ENCODE measurements around the gene ABCC3.

The ABCC3 gene

DNA sequence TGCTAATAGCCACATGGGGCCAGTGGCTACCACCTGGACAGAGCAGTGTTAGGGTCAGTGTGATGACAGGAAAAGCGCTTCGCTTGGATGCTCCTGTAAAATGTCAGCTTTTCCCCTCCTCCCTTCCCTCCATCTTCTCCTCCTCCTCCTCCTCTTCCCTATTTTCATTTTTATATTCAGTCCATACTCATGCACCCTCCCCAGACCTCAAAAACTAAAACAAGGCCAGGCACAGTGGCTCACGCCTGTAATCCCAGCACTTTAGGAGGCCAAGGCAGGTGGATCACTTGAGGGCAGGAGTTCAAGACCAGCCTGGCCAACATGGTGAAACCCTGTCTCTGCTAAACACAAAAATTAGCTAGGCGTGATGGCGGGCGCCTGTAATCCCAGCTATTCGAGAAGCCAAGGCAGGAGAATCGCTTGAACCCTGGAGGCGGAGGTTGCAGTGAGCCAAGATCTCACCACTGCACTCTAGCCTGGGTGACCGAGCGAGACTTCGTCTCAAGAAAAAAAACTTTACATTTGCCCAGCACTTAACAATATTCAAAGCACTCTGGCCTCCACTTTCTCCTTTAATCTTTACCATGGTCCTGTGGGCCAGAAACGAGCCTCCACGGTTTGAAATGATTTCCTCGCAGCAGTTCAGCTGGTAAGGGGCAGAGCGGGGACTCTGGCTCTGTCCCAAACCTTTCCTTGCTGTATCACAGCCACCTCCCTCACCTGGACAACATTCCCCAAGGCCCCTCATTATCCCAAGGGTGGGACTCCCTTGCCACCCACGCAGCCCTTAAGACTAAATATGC, 51.2 kb downstream of the ABCC3 start:
- DNase-seq, result peak; percentile 25

GRCh38 chr17:50686494-50687199, 52.0 kb downstream of the ABCC3 start:
- DNase-seq, result peak; percentile 74

DNA sequence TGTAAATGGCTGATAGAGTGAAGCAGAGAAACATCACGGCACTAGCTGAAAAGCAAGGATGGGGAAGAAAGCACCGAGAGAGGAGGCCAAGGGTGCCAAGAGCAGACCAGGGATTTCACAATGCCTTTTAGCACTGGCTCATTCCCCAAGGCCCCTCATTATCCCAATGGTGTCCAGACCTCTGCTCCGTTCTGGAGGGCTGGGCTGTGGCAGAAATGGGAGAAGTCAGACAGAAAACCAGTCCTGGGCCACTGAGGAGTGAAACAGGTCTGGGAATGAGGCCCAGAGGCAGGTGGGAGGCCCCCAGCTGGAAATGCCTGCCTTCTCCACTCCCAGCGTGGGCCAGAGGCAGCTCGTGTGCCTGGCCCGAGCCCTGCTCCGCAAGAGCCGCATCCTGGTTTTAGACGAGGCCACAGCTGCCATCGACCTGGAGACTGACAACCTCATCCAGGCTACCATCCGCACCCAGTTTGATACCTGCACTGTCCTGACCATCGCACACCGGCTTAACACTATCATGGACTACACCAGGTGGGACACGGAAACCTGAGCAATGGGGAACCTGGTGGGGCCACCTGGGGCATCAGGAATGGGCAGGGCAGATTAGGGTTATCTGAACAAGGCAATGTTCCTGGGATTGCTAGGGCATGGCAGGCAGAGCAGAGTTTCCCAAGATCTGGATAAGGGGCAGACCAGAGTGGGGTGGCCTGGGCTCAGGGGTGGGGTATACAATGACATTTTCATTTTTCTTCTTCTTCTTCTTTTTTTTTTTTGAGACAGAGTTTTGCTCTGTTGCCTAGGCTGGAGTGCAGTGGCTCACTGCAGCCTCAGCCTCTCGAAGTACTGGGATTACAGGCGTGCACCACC, 52.8 kb downstream of the ABCC3 start:
- DNase-seq, result peak; percentile 43

GRCh38 chr17:50688245-50688644, 53.6 kb downstream of the ABCC3 start:
- peak; percentile 34 for DNase-seq

- DNase-seq, result peak; percentile 21
Observed at GRCh38 chr17:50689251-50689650, 54.6 kb downstream of the ABCC3 start.

DNA sequence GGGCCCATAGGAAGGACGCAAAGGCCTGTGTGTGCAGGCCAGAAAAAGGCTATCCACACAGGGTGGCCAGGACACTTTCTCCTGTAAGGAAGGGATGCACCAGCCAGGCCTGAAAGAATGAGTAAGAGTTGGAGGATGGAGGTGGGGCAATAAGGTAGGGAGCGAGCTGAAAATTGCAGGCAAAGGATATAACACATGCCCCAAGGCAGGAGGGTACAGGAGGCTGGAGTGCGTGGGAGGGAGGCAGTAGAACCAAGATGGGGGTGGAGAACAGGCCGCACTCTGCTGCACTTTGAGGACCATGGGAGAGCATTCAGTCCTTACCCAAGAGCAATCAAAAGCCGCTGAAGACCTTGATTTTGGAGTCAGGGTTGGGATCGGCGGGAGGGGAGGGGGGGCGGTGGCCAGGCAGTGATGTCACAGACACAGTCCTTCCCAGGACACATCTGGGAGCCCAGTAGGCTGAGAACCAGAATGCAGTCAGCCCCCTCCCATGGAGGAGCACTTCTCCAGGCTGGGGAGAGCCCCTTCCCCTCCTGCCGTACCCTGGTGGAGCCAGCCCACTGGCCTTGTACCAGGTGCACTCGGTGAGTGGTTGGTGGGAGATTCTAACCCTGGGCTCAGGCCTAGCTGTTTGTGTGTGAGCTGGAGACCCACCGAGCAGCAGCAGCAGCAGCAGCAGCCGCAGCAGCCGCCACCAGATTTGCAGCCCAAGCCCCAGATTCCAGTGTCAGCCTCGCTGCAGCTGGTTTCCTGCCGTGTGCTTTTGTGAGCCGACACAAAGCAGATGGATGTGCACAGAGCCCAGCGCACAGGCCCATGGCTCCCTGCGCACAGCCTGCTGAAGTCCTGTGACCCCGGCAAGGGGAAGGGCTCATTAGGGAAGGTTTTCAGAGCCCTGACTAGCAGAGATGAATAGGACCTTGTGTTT, 55.5 kb downstream of the ABCC3 start:
- peak; percentile 57 for DNase-seq

DNA sequence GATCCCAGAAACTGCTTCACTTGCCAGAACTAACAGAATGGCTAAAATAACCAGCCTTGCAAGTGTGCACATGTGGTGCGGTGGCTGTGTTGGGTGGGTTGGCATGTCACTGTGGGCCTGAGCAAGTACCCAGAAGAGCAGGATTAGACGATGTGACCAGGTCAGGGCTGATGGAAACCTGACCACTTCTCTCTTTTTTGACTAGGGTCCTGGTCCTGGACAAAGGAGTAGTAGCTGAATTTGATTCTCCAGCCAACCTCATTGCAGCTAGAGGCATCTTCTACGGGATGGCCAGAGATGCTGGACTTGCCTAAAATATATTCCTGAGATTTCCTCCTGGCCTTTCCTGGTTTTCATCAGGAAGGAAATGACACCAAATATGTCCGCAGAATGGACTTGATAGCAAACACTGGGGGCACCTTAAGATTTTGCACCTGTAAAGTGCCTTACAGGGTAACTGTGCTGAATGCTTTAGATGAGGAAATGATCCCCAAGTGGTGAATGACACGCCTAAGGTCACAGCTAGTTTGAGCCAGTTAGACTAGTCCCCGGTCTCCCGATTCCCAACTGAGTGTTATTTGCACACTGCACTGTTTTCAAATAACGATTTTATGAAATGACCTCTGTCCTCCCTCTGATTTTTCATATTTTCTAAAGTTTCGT, 56.3 kb downstream of the ABCC3 start:
- no peak for DNase-seq

DNA sequence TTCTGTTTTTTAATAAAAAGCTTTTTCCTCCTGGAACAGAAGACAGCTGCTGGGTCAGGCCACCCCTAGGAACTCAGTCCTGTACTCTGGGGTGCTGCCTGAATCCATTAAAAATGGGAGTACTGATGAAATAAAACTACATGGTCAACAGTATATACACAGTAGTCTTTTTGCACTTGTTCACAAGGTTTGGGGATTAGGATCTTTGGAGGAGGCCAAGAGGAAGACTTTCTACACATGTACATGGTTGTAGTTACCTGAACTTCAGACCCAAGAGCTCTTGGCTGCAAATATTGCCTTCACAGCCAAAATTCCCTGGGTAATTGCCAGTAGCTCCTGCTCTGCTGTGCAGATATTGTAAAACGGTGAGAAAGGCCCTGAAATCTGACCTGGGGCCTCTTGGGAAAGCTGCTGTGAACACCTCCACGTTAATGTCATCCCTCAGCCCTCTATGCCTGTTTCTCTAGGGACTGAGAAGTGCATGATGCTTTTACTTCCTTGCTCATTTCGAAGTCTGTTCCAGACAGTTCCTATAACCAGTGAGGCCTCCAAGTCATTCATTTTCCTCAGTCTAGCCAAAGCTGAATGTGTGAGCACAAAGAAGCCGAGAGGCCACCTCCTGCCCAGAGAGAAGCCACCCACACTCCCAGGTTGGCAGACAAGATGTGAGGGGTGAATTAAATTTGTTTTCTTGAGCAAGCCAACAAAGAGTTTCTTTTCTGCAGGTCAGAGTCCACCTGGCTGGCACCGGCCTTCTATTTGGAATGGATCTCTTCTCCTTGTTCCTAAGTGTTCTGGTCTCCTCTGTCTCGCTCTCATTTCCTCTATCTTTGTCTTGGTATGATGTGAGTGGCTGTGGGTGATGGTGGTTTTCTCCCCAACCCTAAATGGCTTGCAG, 57.1 kb downstream of the ABCC3 start:
- DNase-seq, result peak; percentile 29

- no peak for DNase-seq
Observed at GRCh38 chr17:50692448-50693035, 57.9 kb downstream of the ABCC3 start.

DNA sequence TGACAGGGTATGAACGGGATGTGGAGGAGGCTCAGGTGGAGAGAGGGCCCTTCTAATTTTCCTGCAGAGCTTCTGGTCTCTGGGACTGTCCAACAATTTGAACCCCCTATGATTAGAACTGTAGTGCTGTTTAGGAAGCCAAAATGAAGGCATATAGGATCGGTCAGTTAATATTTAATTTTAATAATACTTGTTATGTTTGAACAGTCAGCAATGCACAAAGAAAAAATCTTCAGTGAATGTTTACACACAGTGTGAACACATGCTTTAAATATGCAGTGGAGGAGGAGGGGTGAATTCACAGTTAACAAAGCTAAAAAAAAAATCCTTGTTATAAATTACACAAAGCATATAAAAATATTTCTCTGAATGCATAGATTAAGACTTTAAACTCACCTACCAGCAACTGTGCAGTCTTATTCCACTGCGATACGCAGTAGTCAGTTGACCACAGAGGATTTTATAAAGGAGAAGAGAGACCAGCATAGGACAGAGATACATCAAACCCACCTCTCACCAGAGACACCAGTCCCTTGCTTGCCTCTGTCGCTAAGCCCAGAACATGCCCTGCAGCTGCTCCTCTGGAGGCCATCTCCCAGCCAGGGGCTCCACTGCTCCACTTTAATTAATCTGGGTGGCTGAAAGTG, 58.5 kb downstream of the ABCC3 start:
- DNase-seq, result peak; percentile 32

DNA sequence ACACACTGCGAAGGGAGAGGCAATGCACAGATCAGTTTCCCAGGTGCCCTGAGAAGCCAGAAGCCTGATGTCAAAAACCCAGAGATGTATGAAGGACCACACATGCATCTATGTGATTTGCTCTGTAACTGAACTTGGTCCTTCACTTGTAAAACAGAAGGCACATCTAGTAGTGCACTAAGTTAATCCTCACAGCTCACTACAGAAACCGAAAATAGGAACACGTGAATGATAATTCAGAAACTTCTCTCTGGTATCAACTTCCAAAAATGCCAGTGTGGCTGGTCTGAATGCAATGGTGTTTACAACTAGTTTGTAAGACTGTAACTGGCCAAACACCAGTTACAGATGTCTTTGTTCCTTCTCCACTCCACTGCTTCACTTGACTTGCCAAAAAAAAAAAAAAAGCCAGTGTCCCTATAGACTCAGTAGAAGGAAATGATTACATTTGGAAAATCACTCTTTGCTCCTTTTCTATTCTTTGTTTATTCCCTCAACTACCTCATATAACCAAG, 61.7 kb downstream of the ABCC3 start:
- DNase-seq, result no peak

GRCh38 chr17:50697062-50697461, 62.4 kb downstream of the ABCC3 start:
- DNase-seq, result no peak

DNA sequence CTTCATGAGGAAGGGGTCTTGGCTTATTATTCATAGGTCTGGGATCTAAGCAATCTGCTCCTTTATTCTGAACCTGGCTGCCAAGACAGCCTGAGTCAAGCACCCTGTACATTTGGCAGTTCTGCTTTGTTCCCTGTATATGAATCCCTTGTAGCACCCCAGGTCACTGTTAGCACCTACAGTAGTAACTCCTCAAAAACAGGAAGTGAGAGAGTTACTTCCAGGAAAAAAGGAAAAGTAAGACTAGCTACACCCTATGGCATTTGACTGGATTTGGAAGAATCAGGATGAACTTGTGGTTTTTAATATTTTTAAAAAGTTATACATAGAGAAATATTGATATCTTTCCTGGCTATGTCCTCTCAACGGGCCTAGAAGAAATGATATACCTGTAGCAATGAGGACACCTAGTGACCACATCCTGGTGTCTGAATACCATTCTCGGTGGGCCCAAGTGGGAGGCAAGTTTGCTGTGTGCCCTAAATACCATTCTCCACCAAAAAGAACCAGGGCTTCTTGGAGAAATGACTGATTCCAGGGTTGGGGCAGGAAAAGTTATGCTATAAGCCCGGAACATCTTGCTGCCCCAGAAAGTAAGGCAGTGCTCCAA, 63.1 kb downstream of the ABCC3 start:
- no peak for DNase-seq

GRCh38 chr17:50699410-50699809, 64.7 kb downstream of the ABCC3 start:
- DNase-seq, result no peak

GRCh38 chr17:50703162-50703561, 68.5 kb downstream of the ABCC3 start:
- no peak for DNase-seq

- peak; percentile 95 for DNase-seq
Observed at GRCh38 chr17:50707289-50708049, 72.8 kb downstream of the ABCC3 start, which contains the start of gene ANKRD40. ANKRD40 (minus strand) TSS chr17:50707914; CDS start chr17:50707654, 260 bp downstream.

DNA sequence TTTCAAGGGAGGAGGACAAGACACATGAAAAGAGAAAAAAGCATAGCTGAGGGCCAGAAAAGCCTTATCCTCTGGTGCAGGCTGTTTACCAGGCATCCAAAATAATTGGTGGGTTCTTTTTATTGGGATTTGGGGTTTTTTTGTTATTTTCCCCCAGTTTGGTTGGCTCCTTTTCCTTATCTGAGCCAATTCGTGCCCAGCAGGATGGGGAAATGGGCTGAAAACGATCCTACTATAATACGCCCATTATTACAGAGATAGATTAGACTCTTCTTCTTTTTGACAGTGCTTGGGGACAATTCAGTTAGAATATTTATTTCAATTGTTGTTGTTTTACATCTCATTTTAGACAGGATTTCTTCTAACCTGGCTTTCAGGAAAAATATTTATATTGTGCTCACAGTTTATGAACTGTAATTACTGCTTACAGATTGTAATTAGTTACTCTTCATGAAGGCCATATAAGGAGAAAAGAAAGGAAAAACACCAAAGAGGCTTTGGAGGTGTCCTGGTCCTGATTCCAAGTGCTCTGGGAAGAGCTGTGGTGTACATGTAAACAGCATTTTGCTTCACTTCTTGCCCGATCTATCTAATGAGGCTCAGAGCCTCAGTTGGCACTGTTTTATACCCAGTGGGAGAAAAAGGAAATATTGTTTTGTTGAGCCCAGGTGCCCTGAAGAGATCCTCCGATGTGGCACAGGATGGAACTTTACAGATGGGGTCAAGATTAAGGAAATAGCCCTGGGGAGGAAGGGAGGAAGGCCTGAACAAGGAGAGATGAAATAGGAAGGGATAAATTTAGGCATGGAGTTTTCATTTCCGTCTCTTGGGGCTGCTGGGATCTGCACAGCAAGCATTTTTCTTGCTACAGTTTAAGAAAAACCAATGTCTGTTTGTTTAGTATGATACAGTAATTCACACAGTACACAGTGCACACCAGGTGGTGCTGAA, 73.6 kb downstream of the ABCC3 start:
- no peak for DNase-seq

All from right forelimb (tissue), 1 donor.